ENCODE results near the gene DNAH8.
"Not testable (repeated sequence)": the region's sequence is repeated elsewhere in the genome, so short reads cannot be mapped to it uniquely, and the experiment has no call there.

Gene DNAH8

GRCh38 chr6:38846844-38847243 is 131.7 kb downstream of the DNAH8 start:
- no peak for DNase-seq

GRCh38 chr6:38847497-38847896 is 132.4 kb downstream of the DNAH8 start:
- no peak for DNase-seq

- no peak for DNase-seq
Observed at GRCh38 chr6:38848760-38849159, 133.6 kb downstream of the DNAH8 start.

GRCh38 chr6:38852215-38852614 is 137.1 kb downstream of the DNAH8 start:
- DNase-seq, result no peak

- DNase-seq, result no peak
Observed at GRCh38 chr6:38853236-38853635, 138.1 kb downstream of the DNAH8 start.

GRCh38 chr6:38856492-38856891 is 141.4 kb downstream of the DNAH8 start:
- DNase-seq, result no peak

- no peak for DNase-seq
Observed at GRCh38 chr6:38857815-38858214, 142.7 kb downstream of the DNAH8 start.

- no peak for DNase-seq
Observed at GRCh38 chr6:38860041-38860440, 144.9 kb downstream of the DNAH8 start.

GRCh38 chr6:38861926-38862401 is 146.9 kb downstream of the DNAH8 start:
- no peak for DNase-seq

GRCh38 chr6:38865521-38866174 is 150.5 kb downstream of the DNAH8 start:
- DNase-seq, result no peak

- DNase-seq, result no peak
Observed at GRCh38 chr6:38867726-38868125, 152.6 kb downstream of the DNAH8 start.

- DNase-seq, result peak in 5 of 6 experiments; percentile 3 to 62 (median 27)
Observed at GRCh38 chr6:38871741-38872568, 156.8 kb downstream of the DNAH8 start.

- no peak for DNase-seq
Observed at GRCh38 chr6:38873001-38873400, 157.9 kb downstream of the DNAH8 start.

GRCh38 chr6:38873816-38874215 is 158.7 kb downstream of the DNAH8 start:
- DNase-seq, result not testable (repeated sequence)

- DNase-seq, result peak in 4 of 6 experiments; percentile 3 to 61 (median 26)
Observed at GRCh38 chr6:38876475-38876874, 161.4 kb downstream of the DNAH8 start.

- no peak for DNase-seq
Observed at GRCh38 chr6:38877721-38878120, 162.6 kb downstream of the DNAH8 start.

- DNase-seq, result no peak
Observed at GRCh38 chr6:38882157-38882556, 167.0 kb downstream of the DNAH8 start.

GRCh38 chr6:38897507-38897906 is 182.4 kb downstream of the DNAH8 start:
- DNase-seq, result no peak

GRCh38 chr6:38901802-38902522 is 186.9 kb downstream of the DNAH8 start:
- no peak for DNase-seq

- DNase-seq, result no peak
Observed at GRCh38 chr6:38906582-38906981, 191.5 kb downstream of the DNAH8 start.

- DNase-seq, result no peak
Observed at GRCh38 chr6:38907264-38907663, 192.2 kb downstream of the DNAH8 start.

GRCh38 chr6:38909015-38909730 is 194.1 kb downstream of the DNAH8 start:
- no peak for DNase-seq

- no peak for DNase-seq
Observed at GRCh38 chr6:38910207-38910606, 195.1 kb downstream of the DNAH8 start.
